DMS 273 treated with DMSO at 0.1 percent for 48 hours (cell line): Measurements from ENCODE around the gene ULK4.

Experiments
- DNase-seq: peaks from one replicate; lab custom pipeline; 2025; lab: John Stamatoyannopoulos, UW

The ULK4 gene

GRCh38 chr3:41441139-41441538, 520.8 kb downstream of the ULK4 start:
- DNase-seq = no peak

- DNase-seq = no peak
These were observed 524.9 kb downstream of the ULK4 start for GRCh38 chr3:41436983-41437382.

GRCh38 chr3:41434781-41435180, 527.1 kb downstream of the ULK4 start:
- DNase-seq = no peak

DNA sequence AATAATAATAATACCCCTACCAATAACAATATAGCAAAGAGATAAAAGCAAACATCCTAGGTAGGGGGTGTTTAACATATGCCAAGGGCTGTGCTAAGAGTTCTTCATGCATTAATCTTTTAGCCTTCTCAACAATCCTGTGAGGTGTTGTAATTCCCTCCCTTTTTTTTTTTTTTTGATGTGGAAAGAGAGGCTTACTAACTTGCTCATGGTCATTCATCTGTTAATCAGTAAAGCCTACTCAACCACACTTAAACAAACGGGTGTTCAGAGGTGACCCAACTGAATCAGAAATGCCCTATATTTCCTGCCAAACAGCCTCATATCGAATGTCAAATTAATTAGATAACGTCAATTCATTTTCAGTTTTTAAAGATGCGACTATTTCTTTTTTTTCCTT, 530.5 kb downstream of the ULK4 start:
- DNase-seq = no peak

GRCh38 chr3:41430886-41431285, 531.0 kb downstream of the ULK4 start:
- no peak for DNase-seq

DNA sequence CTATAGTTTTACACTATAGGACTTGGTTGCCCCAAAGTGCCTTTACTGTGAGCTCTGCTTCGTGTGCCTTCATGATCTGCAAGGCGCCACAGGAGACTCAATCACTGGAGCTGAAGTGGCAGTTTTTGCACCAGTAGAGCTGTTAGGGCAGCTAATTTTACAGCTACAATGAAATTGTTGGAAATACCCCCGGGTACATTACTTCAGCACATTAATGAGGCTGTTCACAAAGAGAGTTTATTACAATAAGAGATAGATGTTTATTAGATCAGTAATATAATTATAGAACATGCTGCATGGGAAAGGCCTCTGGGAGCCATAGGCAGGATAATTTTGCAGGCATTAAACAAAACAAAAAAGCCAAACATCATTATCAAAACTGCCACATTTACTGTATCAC, 531.5 kb downstream of the ULK4 start:
- no peak for DNase-seq

GRCh38 chr3:41426485-41426884, 535.4 kb downstream of the ULK4 start:
- DNase-seq = no peak

- DNase-seq = no peak
These were observed 537.2 kb downstream of the ULK4 start for GRCh38 chr3:41424543-41425300.

DNA sequence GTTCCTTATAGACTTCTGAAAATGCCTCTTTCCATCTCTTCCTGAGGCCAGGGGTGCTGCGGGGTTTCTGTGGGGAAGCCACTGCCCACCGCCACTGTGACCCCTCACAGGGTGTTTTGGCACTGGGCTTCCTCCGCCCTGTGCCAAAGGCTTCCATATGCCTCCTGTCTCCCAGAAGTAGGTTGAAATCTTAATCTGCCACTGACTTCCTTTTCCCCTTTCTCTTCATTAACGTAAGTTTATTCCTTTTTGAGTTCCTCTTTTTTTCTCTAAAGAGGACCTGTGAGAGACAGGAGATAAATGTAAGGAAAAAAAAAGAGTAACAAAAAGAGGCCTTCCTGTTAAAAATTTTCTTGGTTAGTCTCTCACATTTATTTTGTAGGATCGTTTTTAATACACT, 542.1 kb downstream of the ULK4 start:
- no peak for DNase-seq

DNA sequence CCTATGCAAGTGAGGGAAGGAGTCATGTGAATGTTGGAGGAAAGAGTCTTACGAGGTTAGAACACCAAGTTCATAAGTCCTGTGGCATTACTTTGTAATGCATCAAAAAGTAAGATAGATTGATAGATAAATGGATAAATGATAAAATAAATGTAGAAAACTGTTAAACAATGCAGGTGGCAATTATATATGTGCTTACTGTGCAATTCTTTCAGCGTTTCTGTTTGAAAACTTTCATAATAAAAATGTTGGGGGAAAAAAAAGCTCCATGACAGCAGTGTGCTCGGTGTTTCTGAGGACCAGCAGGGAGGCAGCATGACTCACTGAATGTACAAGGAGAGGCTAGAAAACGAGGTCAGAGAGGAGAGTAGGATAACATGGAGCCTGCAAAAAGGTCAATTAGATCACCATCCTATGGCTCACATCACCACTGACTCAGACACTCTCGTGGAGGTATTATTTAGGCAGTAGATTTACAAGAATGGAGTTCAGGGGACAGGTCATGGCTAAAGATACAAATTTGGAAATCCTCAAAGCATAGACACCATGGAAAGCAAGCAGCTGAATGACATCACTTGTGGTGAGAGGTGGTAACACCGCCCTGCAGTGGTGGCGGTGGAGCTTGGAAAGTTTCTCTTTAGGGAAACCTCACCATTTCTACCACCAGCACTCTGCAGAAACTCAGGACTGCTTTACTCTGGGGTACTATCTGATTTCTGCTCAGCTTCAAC, 542.8 kb downstream of the ULK4 start:
- DNase-seq = no peak

- DNase-seq = no peak
These were observed 544.3 kb downstream of the ULK4 start for GRCh38 chr3:41417574-41417973.

DNA sequence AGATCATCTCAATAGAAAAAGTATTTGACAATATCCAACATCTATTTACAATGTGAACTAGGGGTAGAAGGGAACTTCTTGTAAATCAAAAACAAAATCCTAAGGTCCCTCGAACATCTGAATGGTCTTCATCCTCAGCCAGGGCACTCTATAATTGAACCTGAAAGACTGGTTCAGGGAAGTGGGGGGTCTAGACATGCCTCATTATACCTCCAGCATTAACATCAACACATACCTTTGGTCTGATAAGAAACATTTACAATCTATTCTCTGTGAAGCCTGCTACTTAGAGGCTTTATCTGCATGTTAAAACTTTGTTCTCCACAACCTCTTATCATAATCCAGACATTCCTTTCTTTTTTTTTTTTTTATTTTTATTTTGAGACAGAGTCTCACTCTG, 550.8 kb downstream of the ULK4 start:
- no peak for DNase-seq

DNA sequence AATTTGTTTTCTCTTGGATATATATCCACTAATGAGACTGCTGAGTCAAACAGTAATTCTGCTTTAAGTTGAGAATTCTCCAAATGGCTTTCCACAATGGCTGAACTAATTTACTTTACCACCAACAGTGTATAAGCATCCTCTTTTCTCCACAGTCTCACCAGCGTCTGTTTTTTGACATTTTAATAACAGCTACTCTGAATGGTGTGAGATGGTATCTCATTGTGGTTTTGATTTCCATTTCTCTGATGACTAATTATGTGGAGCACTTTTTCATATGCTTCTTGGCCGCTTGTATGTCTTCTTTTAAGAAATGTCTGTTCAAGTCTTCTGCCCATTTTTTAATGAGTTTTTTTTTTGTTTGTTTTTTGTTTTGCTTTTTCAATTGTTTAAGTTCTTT, 556.4 kb downstream of the ULK4 start:
- DNase-seq = no peak

DNA sequence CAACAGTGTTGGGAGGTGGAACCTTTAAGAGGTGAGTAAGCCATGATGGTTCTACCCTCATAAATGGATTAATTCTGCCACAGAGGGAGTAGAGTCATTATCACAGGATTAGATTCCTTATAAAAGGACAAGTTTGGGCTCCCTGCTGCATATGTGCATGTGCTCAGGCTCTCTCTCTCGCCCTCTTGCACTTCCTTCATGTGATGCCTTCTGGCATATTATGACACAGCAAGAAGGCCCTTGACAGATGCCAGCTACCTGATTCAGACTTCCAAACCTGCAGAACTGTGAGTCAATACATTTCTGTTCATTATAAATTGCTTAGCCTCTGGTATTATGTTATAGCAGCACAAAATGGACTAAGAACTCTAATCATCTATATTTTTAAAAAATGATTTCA, 557.3 kb downstream of the ULK4 start:
- no peak for DNase-seq

DNA sequence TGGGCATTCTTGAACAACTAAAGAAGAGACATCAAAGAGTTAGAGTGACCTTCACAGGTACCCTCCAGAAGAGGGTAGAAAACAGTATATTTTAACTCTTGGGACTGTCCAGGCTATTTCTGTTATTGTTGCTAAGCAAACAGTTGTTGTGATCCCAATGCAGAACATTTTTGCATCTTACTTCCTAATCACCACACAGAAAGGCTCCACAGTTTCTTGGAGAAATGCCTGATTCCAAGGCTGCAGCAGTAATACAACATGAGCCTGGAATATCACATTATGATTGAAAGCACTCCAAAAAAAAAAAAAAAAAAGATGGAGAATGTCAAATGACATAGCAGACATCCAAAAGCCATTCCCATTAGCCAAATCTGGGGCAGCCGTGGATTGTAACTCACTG, 567.0 kb downstream of the ULK4 start:
- DNase-seq = no peak

GRCh38 chr3:41370765-41371535, 591.0 kb downstream of the ULK4 start:
- peak; percentile 58 for DNase-seq

DNA sequence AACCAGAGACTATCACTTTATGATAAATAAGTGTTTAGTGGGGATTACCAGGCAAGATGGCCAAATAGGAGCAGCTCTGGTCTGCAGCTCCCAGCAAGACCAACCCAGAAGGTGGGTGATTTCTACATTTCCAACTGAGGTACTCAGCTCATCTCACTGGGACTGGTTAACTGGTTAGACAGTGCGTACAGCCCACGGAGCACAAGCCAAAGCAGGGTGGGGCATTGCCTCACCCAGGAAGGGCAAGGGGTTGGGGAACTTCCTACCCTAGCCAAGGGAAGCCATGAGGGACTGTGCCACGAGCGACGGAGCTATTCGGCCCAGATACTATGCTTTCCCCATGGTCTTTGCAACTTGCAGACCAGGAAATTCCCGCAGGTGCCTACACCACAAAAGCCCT, 591.6 kb downstream of the ULK4 start:
- no peak for DNase-seq

DNA sequence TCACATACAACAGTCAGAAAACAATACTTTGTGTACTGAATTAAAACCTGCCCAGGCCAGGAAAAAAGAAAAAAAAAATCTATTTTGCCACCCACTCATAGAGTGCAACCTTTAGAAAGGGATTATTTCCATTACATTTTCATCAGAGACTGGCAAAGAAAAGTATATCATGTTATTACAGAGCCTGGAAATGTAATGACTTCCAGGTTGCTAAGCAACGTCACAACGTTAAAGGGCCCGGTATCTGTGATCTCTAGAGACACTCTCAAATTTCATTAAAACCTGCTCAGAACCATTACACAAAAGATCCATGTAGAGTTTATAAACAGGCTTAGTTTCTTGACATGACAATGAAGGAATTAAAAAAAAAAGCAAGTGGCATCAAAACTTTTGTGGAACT, 592.1 kb downstream of the ULK4 start:
- peak; percentile 79 for DNase-seq

GRCh38 chr3:41365973-41366372, 595.9 kb downstream of the ULK4 start:
- DNase-seq = no peak

DNA sequence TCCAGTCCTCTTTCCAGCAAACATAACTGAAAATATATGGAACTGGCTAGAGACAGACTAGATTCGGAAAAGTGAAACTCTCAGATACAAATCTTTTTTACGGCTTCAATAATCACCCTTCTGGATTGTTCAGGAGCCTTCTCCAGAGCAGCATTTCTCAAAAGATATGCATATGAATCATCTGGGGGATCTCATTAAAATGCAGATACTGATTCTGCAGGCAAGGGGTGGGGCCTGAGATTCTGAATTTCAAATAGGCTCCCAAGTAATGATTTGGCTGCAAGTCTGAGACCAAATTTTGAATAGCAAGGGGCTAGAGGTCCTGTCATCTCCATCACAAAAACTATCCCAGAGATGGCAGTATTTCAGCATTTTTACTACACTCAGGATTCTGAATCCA, 597.2 kb downstream of the ULK4 start:
- no peak for DNase-seq

- no peak for DNase-seq
These were observed 597.9 kb downstream of the ULK4 start for GRCh38 chr3:41363830-41364523.
